ENCODE data around the gene TDRD1.

Gene TDRD1

DNA sequence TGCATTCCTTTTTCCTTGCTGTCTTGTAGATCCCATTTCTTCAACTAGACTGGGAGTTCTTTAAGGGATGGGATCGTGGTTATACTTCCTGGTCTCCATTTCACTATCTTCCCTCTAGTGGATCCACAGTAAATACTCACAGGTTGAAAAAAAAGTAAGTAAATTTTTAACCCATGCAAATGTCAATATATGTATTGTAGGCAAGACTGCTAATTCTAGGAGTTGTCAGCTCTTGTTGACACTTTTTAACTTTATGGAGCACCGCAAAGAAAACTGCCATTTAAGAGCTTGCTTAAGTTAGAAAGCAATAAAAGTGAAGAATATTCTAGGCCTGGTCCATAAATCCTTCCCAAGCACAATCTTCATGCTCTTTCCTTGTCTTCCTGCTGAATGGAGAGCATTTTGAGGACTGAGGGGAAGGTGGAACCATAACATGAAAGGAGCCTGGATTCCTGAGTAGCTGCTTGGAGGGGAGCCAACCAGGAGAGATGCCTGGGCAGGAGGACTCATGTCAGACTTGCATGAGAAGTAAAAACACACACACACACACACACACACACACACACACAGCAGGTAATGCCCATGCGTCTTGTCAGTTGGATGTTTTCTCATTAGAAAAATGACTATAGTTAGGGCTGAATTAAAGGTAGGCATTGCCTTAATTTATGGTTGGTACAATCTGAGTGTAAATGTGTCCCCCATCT, 92.1 kb downstream of the TDRD1 start:
- H3K27me3 ChIP-seq (ENCODE audit: control insufficient read depth, insufficient read depth, low read length): no peaks in the 10 kb centered on the region
- H3K4me3 ChIP-seq (ENCODE audit: low read depth, low read length): no peak overlapping the region
- no peaks in the 10 kb centered on the region for H3K36me3 ChIP-seq (ENCODE audit: control insufficient read depth, insufficient read depth, low read length)
- H3K9ac ChIP-seq (ENCODE audit: low read depth, low read length): no peak overlapping the region
- H3K9me3 ChIP-seq (ENCODE audit: control insufficient read depth, insufficient read depth, low read length): no peaks in the 10 kb centered on the region
- no peaks in the 10 kb centered on the region for H3K4me1 ChIP-seq (ENCODE audit: control insufficient read depth, insufficient read depth, low read length)

DNA sequence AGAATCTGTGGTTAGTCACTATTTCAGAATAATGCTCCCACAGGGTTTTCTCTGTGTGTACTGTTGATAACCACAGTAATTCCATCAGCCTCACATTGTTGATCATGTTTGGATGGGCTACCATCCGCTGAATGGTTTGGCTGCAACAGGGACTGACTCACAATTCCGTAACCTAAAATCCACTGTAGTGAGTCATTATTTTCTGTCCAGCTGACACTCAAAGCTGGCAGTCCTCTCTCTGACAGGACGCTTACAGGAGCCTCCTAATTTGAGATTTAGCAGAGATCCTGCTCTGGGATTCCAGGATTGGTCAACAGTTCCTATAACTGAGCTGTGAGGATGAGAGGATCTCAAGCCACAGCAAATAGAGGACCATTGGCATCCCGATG, 92.6 kb downstream of the TDRD1 start:
- Histone ChIP-seq H3K4me3 (ENCODE audit: low read depth, low read length) (no peak overlapping the region), H3K36me3 (ENCODE audit: control insufficient read depth, insufficient read depth, low read length) (no peaks in the 10 kb centered on the region), H3K9ac (ENCODE audit: low read depth, low read length) (no peak overlapping the region), H3K9me3 (ENCODE audit: control insufficient read depth, insufficient read depth, low read length) (no peaks in the 10 kb centered on the region), H3K4me1 (ENCODE audit: control insufficient read depth, insufficient read depth, low read length) (no peaks in the 10 kb centered on the region), H3K27me3 (ENCODE audit: control insufficient read depth, insufficient read depth, low read length) (no peaks in the 10 kb centered on the region)

DNA sequence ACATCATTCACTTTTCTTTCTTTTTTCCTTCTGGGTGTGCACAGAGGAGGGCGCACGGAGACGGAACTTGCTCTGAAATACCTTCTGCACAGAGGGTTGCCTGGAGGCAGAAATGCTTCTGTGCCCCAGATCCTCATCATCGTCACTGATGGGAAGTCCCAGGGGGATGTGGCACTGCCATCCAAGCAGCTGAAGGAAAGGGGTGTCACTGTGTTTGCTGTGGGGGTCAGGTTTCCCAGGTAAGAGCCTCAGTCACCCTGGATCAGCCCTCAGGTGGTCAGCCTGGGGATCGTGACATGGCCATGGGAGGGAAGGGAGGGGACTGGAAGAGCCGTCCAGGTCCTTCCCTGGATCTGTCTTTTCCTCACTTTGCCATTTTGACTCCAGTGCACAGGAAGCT, 93.5 kb downstream of the TDRD1 start:
- Histone ChIP-seq H3K9me3 (ENCODE audit: control insufficient read depth, insufficient read depth, low read length) (no peaks in the 10 kb centered on the region), H3K9ac (ENCODE audit: low read depth, low read length) (no peak overlapping the region), H3K27me3 (ENCODE audit: control insufficient read depth, insufficient read depth, low read length) (no peaks in the 10 kb centered on the region), H3K4me3 (ENCODE audit: low read depth, low read length) (no peak overlapping the region), H3K36me3 (ENCODE audit: control insufficient read depth, insufficient read depth, low read length) (no peaks in the 10 kb centered on the region), H3K4me1 (ENCODE audit: control insufficient read depth, insufficient read depth, low read length) (no peaks in the 10 kb centered on the region)

DNA sequence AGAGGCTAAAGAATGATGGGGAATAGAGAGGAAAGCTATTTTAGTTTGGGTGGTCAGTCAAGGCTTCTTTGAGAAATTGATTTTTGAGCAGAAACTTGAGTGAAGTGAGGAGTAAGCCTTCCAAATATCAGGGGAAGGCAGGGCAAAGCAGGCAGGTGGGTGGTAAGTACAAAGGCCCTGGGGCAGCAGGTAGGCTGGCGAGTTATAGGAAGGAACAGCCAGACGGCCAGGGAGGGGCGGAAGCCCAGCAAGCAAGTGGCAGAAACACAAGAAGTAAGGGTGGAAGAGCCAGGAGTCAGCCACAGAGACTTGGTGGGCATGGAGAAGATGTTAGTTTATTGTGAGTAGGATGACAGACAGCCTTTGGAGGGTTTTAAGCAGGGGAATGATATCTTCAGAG, 94.8 kb downstream of the TDRD1 start:
- H3K4me1 ChIP-seq (ENCODE audit: control insufficient read depth, insufficient read depth, low read length): no peaks in the 10 kb centered on the region
- no peaks in the 10 kb centered on the region for H3K36me3 ChIP-seq (ENCODE audit: control insufficient read depth, insufficient read depth, low read length)
- H3K4me3 ChIP-seq (ENCODE audit: low read depth, low read length): no peak overlapping the region
- no peaks in the 10 kb centered on the region for H3K9me3 ChIP-seq (ENCODE audit: control insufficient read depth, insufficient read depth, low read length)
- no peaks in the 10 kb centered on the region for H3K27me3 ChIP-seq (ENCODE audit: control insufficient read depth, insufficient read depth, low read length)
- no peak overlapping the region for H3K9ac ChIP-seq (ENCODE audit: low read depth, low read length)

DNA sequence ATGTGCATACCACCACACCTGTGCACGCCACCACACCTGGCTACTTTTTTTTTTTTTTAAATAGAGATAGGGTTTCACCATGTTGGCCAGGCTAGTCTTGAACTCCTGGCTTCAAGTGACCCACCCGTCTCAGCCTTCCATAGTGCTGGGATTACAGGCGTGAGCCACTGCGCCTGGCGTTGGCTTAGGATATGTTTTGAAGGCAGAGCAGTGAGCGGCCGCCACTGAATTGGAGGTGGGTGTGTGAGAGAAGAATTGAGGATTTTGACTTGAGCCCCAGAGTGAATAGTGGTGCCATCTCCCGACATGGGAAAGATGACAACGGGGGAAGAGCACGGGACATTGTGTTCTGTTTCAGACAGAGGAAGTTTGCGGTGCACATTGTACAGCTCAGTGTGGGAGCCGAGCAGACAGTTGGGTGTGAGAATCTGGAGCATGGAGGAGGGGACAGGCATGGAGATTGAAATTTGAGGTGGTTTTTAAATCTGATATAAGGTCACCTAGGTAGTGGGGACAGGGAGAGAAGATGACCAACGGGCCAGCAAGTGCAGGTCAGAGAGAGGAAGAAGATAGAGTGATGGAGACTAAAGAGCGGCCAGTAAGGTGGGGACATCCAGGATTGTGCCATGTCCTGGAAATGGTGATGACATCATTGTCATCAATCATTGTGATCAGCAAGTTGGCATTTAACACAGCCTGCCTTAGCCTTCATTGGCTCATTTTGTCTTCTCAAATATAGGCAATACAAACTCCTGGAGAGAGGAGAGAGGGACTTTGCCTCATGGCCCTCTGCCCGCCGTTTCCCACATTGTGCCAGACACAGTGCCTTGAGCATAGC, 95.7 kb downstream of the TDRD1 start:
- Histone ChIP-seq H3K27me3 (ENCODE audit: control insufficient read depth, insufficient read depth, low read length) (no peaks in the 10 kb centered on the region), H3K9me3 (ENCODE audit: control insufficient read depth, insufficient read depth, low read length) (no peaks in the 10 kb centered on the region), H3K36me3 (ENCODE audit: control insufficient read depth, insufficient read depth, low read length) (no peaks in the 10 kb centered on the region), H3K9ac (ENCODE audit: low read depth, low read length) (no peak overlapping the region), H3K4me3 (ENCODE audit: low read depth, low read length) (no peak overlapping the region), H3K4me1 (ENCODE audit: control insufficient read depth, insufficient read depth, low read length) (no peaks in the 10 kb centered on the region)

DNA sequence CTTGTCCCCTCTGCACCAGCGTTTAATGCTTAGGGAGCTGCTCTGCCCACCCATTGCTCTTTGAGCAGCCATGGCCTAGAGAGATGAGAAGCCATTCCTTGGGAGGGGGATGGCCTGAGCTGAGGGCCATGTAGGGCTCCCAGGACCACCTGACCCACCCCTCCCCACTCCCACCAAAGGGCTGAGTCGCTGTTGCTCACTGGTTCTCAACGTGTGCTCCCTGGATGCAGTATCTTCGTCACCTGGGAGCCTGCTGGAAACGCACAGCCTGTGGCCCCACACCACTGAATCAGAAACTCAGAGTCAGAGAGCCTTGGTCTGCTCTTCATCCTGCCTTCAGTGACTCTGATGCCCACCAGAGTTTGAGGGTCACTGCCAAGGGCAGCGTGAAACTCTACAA, 96.9 kb downstream of the TDRD1 start:
- H3K4me3 ChIP-seq (ENCODE audit: low read depth, low read length): no peak overlapping the region
- no peaks in the 10 kb centered on the region for H3K4me1 ChIP-seq (ENCODE audit: control insufficient read depth, insufficient read depth, low read length)
- H3K9ac ChIP-seq (ENCODE audit: low read depth, low read length): no peak overlapping the region
- H3K9me3 ChIP-seq (ENCODE audit: control insufficient read depth, insufficient read depth, low read length): no peaks in the 10 kb centered on the region
- no peaks in the 10 kb centered on the region for H3K36me3 ChIP-seq (ENCODE audit: control insufficient read depth, insufficient read depth, low read length)
- H3K27me3 ChIP-seq (ENCODE audit: control insufficient read depth, insufficient read depth, low read length): no peaks in the 10 kb centered on the region

DNA sequence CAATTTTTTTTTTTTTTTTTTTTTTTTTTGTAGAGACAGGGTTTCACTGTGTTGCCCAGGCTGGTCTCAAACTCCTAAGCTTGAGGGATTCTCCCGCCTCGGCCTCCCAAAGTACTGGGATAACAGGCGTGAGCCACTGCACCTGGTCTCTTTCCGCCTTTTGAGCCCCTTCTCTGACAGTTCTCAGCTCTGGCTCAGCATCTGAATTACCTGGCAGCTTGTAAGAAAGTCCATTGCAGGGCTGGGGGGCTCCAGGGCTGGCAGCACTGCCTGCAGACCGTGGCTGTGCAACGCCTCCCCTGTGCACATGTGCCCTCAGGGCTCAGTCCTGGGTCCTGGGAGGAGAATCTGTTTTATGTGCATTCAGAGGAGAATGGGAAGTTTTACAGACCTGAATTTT, 97.5 kb downstream of the TDRD1 start:
- no peak overlapping the region for H3K4me3 ChIP-seq (ENCODE audit: low read depth, low read length)
- H3K9me3 ChIP-seq (ENCODE audit: control insufficient read depth, insufficient read depth, low read length): no peaks in the 10 kb centered on the region
- no peaks in the 10 kb centered on the region for H3K36me3 ChIP-seq (ENCODE audit: control insufficient read depth, insufficient read depth, low read length)
- H3K9ac ChIP-seq (ENCODE audit: low read depth, low read length): no peak overlapping the region
- no peaks in the 10 kb centered on the region for H3K27me3 ChIP-seq (ENCODE audit: control insufficient read depth, insufficient read depth, low read length)
- no peaks in the 10 kb centered on the region for H3K4me1 ChIP-seq (ENCODE audit: control insufficient read depth, insufficient read depth, low read length)

DNA sequence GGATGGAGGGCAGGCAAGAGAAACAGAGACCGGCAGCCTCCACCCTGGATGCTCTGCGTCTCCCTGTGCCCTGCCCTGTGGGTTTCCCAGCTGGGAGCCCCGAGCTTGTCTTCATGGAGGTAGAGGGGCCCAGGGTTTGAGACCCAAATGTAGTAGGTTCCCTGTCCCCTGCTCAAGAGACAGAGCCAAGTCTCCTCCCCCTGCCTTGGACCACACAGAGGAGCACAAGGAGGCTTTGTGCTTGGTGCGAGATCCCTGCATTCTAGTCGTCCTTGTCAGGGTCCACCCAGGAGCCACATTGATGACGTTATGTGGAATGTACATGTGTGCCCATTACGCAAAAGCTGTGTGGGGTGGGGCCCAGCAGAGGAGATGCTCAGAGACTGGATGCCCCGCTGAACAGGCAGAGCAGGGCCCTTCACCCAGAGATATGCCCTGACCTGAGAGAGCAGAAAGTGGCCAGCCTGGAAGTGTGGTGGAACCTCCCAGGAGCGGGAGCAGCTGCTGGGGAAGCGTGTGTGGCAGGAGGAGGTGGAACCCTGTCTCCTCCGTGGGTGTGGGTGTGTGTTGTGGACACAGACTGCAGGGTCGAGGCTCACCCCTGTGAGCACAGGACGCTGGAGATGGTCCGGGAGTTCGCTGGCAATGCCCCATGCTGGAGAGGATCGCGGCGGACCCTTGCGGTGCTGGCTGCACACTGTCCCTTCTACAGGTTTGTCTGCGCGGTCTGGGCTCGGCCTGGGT, 99.2 kb downstream of the TDRD1 start:
- Histone ChIP-seq H3K9ac (ENCODE audit: low read depth, low read length) (no peak overlapping the region), H3K4me1 (ENCODE audit: control insufficient read depth, insufficient read depth, low read length) (no peaks in the 10 kb centered on the region), H3K9me3 (ENCODE audit: control insufficient read depth, insufficient read depth, low read length) (no peaks in the 10 kb centered on the region), H3K4me3 (ENCODE audit: low read depth, low read length) (no peak overlapping the region), H3K36me3 (ENCODE audit: control insufficient read depth, insufficient read depth, low read length) (no peaks in the 10 kb centered on the region), H3K27me3 (ENCODE audit: control insufficient read depth, insufficient read depth, low read length) (no peaks in the 10 kb centered on the region)

DNA sequence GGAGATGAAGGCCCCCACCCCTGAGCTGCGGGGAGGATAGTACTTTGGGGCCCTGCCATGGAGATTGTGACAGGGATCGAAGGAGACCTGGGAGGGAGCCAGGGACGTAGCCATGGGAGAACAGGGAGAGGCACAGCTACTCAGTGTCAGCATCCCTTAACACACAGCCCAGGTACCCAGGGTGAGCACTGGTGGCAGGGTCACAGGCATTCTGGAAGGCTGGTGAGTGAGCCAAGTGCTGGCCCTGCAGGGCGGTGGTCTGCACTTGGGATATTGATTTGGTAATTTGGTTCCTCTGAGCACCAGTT, 99.7 kb downstream of the TDRD1 start:
- H3K4me3 ChIP-seq (ENCODE audit: low read depth, low read length): no peak overlapping the region
- H3K36me3 ChIP-seq (ENCODE audit: control insufficient read depth, insufficient read depth, low read length): no peaks in the 10 kb centered on the region
- no peak overlapping the region for H3K9ac ChIP-seq (ENCODE audit: low read depth, low read length)
- H3K27me3 ChIP-seq (ENCODE audit: control insufficient read depth, insufficient read depth, low read length): no peaks in the 10 kb centered on the region
- no peaks in the 10 kb centered on the region for H3K9me3 ChIP-seq (ENCODE audit: control insufficient read depth, insufficient read depth, low read length)
- H3K4me1 ChIP-seq (ENCODE audit: control insufficient read depth, insufficient read depth, low read length): no peaks in the 10 kb centered on the region

DNA sequence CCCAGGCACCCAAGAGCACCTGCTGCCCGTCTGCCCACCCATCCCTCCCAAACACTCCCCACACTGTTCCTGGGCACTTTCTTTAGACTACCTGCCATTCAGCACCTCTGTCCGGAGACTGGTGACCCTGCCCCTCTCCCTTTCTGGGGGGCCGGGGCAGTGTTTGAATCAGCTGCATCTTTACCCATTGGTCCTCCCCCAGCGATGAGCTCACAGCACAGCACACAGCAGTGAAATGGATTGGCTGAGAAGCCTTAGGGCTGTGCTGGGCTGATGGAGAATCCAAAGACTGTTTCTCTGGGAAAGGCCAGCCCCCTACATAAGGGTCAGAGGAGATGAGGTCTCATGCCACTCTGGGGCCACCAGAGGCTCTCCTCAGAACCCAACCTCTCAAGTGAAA, 100.1 kb downstream of the TDRD1 start:
- Histone ChIP-seq H3K4me3 (ENCODE audit: low read depth, low read length) (no peak overlapping the region), H3K4me1 (ENCODE audit: control insufficient read depth, insufficient read depth, low read length) (no peaks in the 10 kb centered on the region), H3K9me3 (ENCODE audit: control insufficient read depth, insufficient read depth, low read length) (no peaks in the 10 kb centered on the region), H3K9ac (ENCODE audit: low read depth, low read length) (no peak overlapping the region), H3K27me3 (ENCODE audit: control insufficient read depth, insufficient read depth, low read length) (no peaks in the 10 kb centered on the region), H3K36me3 (ENCODE audit: control insufficient read depth, insufficient read depth, low read length) (no peaks in the 10 kb centered on the region)

DNA sequence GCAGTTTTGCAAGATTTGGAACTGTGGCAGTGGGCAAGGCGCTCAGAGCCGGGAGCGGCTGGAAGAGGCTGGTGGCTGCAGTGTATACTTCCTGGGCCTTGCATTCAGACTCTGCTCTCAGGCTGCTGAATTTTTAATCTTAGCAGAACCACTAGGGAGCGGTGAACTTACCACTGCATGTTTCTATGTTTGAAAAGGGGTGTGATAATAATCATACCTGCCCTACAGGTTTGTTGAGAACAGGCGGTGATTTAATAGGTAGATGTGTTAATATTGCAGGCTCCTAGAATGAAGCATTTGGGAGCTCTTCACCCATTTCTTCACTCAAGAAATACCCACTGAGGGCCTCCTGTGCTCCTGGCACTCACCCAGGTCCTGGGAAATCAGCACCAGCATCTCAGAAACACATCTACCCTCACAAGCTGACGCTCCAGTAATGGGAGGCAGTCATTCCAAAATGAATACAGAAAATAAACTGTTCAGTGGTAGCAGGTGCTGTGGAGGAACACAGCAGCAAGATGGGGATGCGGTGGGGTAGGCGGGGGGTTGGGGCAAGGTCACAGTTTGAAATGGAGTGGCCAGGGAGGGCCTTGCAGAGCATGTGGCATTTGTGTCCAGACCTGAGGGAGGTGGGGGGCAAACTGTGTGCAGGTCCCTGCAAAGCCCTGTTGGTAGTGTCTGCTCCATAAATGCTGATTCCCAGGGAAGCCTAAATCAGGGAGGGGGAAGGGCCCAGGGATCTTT, 100.9 kb downstream of the TDRD1 start:
- Histone ChIP-seq H3K9me3 (ENCODE audit: control insufficient read depth, insufficient read depth, low read length) (no peaks in the 10 kb centered on the region), H3K27me3 (ENCODE audit: control insufficient read depth, insufficient read depth, low read length) (no peaks in the 10 kb centered on the region), H3K4me1 (ENCODE audit: control insufficient read depth, insufficient read depth, low read length) (no peaks in the 10 kb centered on the region), H3K36me3 (ENCODE audit: control insufficient read depth, insufficient read depth, low read length) (no peaks in the 10 kb centered on the region), H3K4me3 (ENCODE audit: low read depth, low read length) (no peak overlapping the region), H3K9ac (ENCODE audit: low read depth, low read length) (no peak overlapping the region)
